Loucy (cell line): ENCODE measurements around the gene CFAP45.

Experiments used
- H2AFZ ChIP-seq: fragments of 200-600 bp; sonication (generic); 2 replicates; pipeline ENCODE4 v1.6.0; 2016; ENCODE audit warnings: antibody characterized with exemption, mild to moderate bottlenecking, low read length, moderate library complexity
- H3F3A ChIP-seq: fragments of 200-600 bp; 2 replicates; pipeline ENCODE4 v1.6.0; 2016; ENCODE audit warnings: antibody characterized with exemption, low read depth, mild to moderate bottlenecking
- H3K27me3 ChIP-seq: fragments of 200-600 bp; sonication (generic); 2 replicates; pipeline ENCODE4 v1.6.1; 2014; ENCODE audit warnings: low read length, mild to moderate bottlenecking; ENCODE audit not compliant: insufficient read depth, poor library complexity, severe bottlenecking
- H3K36me3 ChIP-seq: fragments of 200-600 bp; sonication (generic); 2 replicates; pipeline ENCODE4 v1.6.1; 2016; ENCODE audit warnings: low read length; ENCODE audit not compliant: insufficient read depth
- H3K4me1 ChIP-seq: fragments of 200-600 bp; sonication (generic); 2 replicates; pipeline ENCODE4 v1.5.1; 2014; ENCODE audit warnings: low read length, mild to moderate bottlenecking; ENCODE audit not compliant: insufficient read depth, poor library complexity, severe bottlenecking
- H3K4me2 ChIP-seq: fragments of 200-600 bp; sonication (generic); 2 replicates; pipeline ENCODE4 v1.6.0; 2014; ENCODE audit warnings: antibody characterized with exemption, low read length, low read depth, mild to moderate bottlenecking; ENCODE audit not compliant: poor library complexity, severe bottlenecking
- H3K4me3 ChIP-seq: fragments of 200-600 bp; sonication (generic); 2 replicates; pipeline ENCODE4 v1.5.1; 2014; ENCODE audit warnings: low read length, mild to moderate bottlenecking, mixed read lengths; ENCODE audit not compliant: poor library complexity, severe bottlenecking
- H3K79me2 ChIP-seq: fragments of 200-600 bp; sonication (generic); 2 replicates; pipeline ENCODE4 v1.6.1; 2014; ENCODE audit warnings: low read length; ENCODE audit not compliant: insufficient read depth
- H3K9ac ChIP-seq: fragments of 200-600 bp; sonication (generic); 2 replicates; pipeline ENCODE4 v1.6.0; 2014; ENCODE audit warnings: mild to moderate bottlenecking, low read depth, low read length, moderate library complexity; ENCODE audit not compliant: poor library complexity, severe bottlenecking
- H3K9me2 ChIP-seq: fragments of 200-600 bp; sonication (generic); replicated peaks from 2 replicates; pipeline ENCODE4 v1.6.1; 2016; ENCODE audit warnings: low read depth, low read length, mixed read lengths
- H3K9me3 ChIP-seq: fragments of 200-600 bp; sonication (generic); 2 replicates; pipeline ENCODE4 v1.6.1; 2014; ENCODE audit warnings: mild to moderate bottlenecking, antibody characterized with exemption, low read length, low read depth; ENCODE audit not compliant: insufficient read depth
- H4K20me1 ChIP-seq: fragments of 200-600 bp; sonication (generic); 2 replicates; pipeline ENCODE4 v1.6.0; 2014; ENCODE audit warnings: antibody characterized with exemption, low read length, mild to moderate bottlenecking; ENCODE audit not compliant: insufficient read depth, poor library complexity, severe bottlenecking
- EZH2phosphoT487 ChIP-seq: fragments of 200-600 bp; IDR thresholded peaks from 2 replicates; pipeline ENCODE4 v1.6.1; 2018; ENCODE audit warnings: antibody characterized with exemption, mild to moderate bottlenecking, moderate library complexity, borderline replicate concordance
- TF ChIP-seq, protein P1 (sequence below): fragments of 200-600 bp; sonication (generic); conservative IDR thresholded peaks from 2 replicates; pipeline ENCODE4 v1.5.1; 2014; ENCODE audit warnings: mild to moderate bottlenecking, antibody characterized with exemption, low read length

Gene CFAP45

DNA sequence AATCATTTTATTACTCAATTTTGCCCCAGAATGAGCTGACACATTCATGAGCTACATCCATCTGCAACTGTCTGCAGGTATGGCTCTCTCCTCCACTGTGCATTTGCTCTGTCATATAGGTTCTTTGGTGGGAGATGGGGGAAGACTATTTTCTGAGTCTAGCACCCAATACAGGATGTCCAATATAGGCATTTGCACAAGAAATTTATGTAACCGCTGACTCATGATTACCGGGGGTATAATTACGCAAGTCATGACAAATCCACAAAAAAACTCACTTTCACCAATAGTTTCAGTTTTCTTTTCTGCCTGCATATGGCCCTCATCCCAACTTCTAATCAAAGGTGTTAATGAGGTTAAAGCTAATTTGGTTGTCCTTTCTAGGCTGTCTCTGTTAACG lies 20.0 kb downstream of the CFAP45 start:
- H3K4me2 ChIP-seq = no peak overlapping the region
- no peak overlapping the region for H3K4me3 ChIP-seq
- H3K79me2 ChIP-seq = no peaks in the 10 kb centered on the region
- no peaks in the 10 kb centered on the region for H3K27me3 ChIP-seq
- H4K20me1 ChIP-seq = no peaks in the 10 kb centered on the region
- no peaks in the 10 kb centered on the region for H3K36me3 ChIP-seq
- no peaks in the 10 kb centered on the region for H3K9me3 ChIP-seq
- H3K9me2 ChIP-seq = no peaks in the 10 kb centered on the region
- TF ChIP-seq, protein P1, sequence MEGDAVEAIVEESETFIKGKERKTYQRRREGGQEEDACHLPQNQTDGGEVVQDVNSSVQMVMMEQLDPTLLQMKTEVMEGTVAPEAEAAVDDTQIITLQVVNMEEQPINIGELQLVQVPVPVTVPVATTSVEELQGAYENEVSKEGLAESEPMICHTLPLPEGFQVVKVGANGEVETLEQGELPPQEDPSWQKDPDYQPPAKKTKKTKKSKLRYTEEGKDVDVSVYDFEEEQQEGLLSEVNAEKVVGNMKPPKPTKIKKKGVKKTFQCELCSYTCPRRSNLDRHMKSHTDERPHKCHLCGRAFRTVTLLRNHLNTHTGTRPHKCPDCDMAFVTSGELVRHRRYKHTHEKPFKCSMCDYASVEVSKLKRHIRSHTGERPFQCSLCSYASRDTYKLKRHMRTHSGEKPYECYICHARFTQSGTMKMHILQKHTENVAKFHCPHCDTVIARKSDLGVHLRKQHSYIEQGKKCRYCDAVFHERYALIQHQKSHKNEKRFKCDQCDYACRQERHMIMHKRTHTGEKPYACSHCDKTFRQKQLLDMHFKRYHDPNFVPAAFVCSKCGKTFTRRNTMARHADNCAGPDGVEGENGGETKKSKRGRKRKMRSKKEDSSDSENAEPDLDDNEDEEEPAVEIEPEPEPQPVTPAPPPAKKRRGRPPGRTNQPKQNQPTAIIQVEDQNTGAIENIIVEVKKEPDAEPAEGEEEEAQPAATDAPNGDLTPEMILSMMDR = no peak
- TF ChIP-seq EZH2phosphoT487 = no peak
- H3K9ac ChIP-seq = no peak overlapping the region
- H3F3A ChIP-seq = no peaks in the 10 kb centered on the region; the same call in 1 of the 2 replicates
- H2AFZ ChIP-seq = no peak overlapping the region
- peaks cover 19% of the 10 kb centered on the region for H3K4me1 ChIP-seq

DNA sequence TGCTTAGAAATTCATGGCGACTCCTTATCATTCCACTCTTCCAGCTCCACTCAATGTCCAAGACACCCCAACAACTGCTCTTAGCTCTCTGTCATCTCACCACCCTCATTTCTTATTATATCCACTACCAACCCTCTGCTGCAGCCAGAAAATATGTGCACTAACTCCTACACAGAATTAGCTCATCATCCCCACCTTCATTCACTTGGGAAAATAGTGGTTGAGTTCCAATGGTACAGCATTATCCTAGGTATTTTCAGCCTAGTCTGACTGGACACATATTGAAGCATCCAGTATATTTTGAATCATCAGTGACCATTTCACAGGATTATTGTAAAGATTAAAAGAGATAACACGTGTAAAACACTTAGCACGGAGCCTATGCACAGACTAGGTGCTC lies 20.8 kb downstream of the CFAP45 start:
- H3K9me2 ChIP-seq = no peaks in the 10 kb centered on the region
- H2AFZ ChIP-seq = no peak overlapping the region
- H3F3A ChIP-seq = no peaks in the 10 kb centered on the region; the same call in 1 of the 2 replicates
- no peak overlapping the region for H3K4me2 ChIP-seq
- H3K9ac ChIP-seq = no peak overlapping the region
- no peaks in the 10 kb centered on the region for H4K20me1 ChIP-seq
- H3K27me3 ChIP-seq = no peaks in the 10 kb centered on the region
- no peaks in the 10 kb centered on the region for H3K79me2 ChIP-seq
- no peak overlapping the region for H3K4me3 ChIP-seq
- H3K9me3 ChIP-seq = no peaks in the 10 kb centered on the region
- TF ChIP-seq, protein P1 = no peak
- TF ChIP-seq EZH2phosphoT487 = no peak
- peaks cover 19% of the 10 kb centered on the region for H3K4me1 ChIP-seq
- H3K36me3 ChIP-seq = no peaks in the 10 kb centered on the region

DNA sequence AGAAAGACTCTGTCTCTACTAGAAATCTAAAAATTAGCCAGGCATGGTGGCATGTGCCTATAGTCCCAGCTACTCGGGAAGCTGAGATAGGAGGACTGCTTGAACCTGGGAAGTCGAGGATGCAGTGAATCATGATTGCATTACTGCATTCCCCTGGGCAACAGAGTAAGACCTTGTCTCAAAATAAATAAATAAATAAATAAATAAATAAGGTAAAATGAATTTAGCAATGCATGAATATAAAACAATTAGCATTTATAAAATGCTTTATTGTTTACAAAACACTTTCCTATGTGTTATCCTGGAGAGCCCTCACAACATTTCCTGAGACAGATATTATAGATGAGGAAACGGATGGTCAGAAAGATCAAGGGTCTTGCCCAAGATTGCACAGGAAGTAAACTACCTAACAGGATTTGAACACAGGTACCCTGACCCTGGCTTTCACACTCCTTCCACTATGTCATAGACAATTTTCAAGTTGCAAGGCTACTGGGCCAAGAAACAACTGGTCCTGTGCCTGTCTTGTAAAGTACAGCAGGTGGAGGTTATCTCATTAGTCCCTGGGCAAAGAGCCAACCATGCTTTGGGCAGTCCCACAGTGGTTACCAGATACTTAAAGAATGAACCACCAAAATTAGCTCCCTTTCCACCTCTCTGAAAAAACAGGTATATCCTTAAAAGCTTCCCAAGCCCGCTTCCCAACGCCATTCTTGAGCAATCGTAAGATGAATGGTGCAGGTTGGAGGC lies 22.1 kb downstream of the CFAP45 start:
- Histone ChIP-seq H3K9me3 (no peaks in the 10 kb centered on the region), H3K4me3 (no peak overlapping the region), H2AFZ (no peak overlapping the region), H4K20me1 (no peaks in the 10 kb centered on the region), H3K36me3 (no peaks in the 10 kb centered on the region), H3K79me2 (no peaks in the 10 kb centered on the region), H3K9me2 (no peaks in the 10 kb centered on the region), H3K27me3 (no peaks in the 10 kb centered on the region), H3K4me1 (peaks cover 19% of the 10 kb centered on the region), H3K4me2 (no peak overlapping the region), H3F3A (no peaks in the 10 kb centered on the region), H3K9ac (no peak overlapping the region)
- TF ChIP-seq EZH2phosphoT487 = no peak
- TF ChIP-seq, protein P1 = no peak
